Left ventricle myocardium inferior (tissue), 1 donor: ENCODE measurements around the gene NUP210L. TPM values are rescaled to one million over a fixed set of nuclear protein-coding genes. Genes with fewer than 3 reads are reported as not detected.

Source experiments
- DNase-seq: peaks from one replicate; pipeline ENCODE4 v3.0.0-alpha.2; 2020
- H3K27ac ChIP-seq: fragments of 200-600 bp; replicated peaks from 2 replicates; pipeline ENCODE4 v1.8.0; 2021
- H3K27me3 ChIP-seq: fragments of 200-600 bp; 2 replicates; pipeline ENCODE4 v1.8.0; 2021; ENCODE audit warnings: low read depth
- H3K36me3 ChIP-seq: fragments of 200-600 bp; 2 replicates; pipeline ENCODE4 v1.8.0; 2021
- H3K4me1 ChIP-seq: fragments of 200-600 bp; 2 replicates; pipeline ENCODE4 v1.8.0; 2021
- H3K4me3 ChIP-seq: fragments of 200-600 bp; 2 replicates; pipeline ENCODE4 v1.8.0; 2021; ENCODE audit warnings: mild to moderate bottlenecking, moderate library complexity
- H3K9me3 ChIP-seq: fragments of 200-600 bp; replicated peaks from 2 replicates; pipeline ENCODE4 v1.8.0; 2021
- CTCF ChIP-seq: fragments of 200-600 bp; IDR thresholded peaks from 2 replicates; pipeline ENCODE4 v1.8.0; 2021; ENCODE audit warnings: antibody characterized with exemption, mild to moderate bottlenecking, borderline replicate concordance
- intact Hi-C: fragments of 100-400 bp; cut with micrococcal nuclease; formaldehyde crosslinking; loops from one replicate; pipeline ENCODE4 v1.11.0; 2022
- total RNA-seq: library from RNA; stranded (reverse); fragmentation: NEBNext Ultra II Directional; extraction: Animal tissue kit (Norgen Biotek cat#: 25700); gene quantifications from one replicate; pipeline ENCODE4 v1.2.1, GENCODE V29; 2021
- donor health status: DM: no; HTN: yes; CAD: no; lungs with severe emphysema.

The NUP210L gene
- total RNA-seq, 1 donor from 2014 or later, result 0.30 TPM

GRCh38 chr1:154176337-154176736 lies 21.5 kb upstream of the NUP210L start:
- TF ChIP-seq CTCF, result no peak
- Histone ChIP-seq H3K4me1 (peaks cover 62% of the 10 kb centered on the region), H3K27ac (peak overlapping the region; percentile 77), H3K9me3 (no peaks in the 10 kb centered on the region), H3K27me3 (no peaks in the 10 kb centered on the region), H3K4me3 (no peak overlapping the region), H3K36me3 (peaks cover 46% of the 10 kb centered on the region)
- DNase-seq, result no peak
- intact Hi-C loops, result no loop called here

- Histone ChIP-seq H3K4me1 (peaks cover 45% of the 10 kb centered on the region), H3K9me3 (no peaks in the 10 kb centered on the region), H3K36me3 (peaks cover 62% of the 10 kb centered on the region), H3K27me3 (no peaks in the 10 kb centered on the region), H3K4me3 (no peak overlapping the region), H3K27ac (no peak overlapping the region)
- DNase-seq, result no peak
- intact Hi-C loops, result no loop called here
- TF ChIP-seq CTCF, result no peak
These were observed 19.8 kb upstream of the NUP210L start for GRCh38 chr1:154174654-154175053.

- intact Hi-C loops, result no loop called here
These were observed 17.0 kb upstream of the NUP210L start for GRCh38 chr1:154171880-154172279.

GRCh38 chr1:154171223-154171583 lies 16.3 kb upstream of the NUP210L start:
- Histone ChIP-seq H3K36me3 (peaks cover 97% of the 10 kb centered on the region), H3K27me3 (no peaks in the 10 kb centered on the region), H3K4me3 (no peak overlapping the region), H3K9me3 (no peaks in the 10 kb centered on the region), H3K4me1 (peaks cover 10% of the 10 kb centered on the region), H3K27ac (no peak overlapping the region)
- no peak for TF ChIP-seq CTCF
- intact Hi-C loops, result no loop called here
- no peak for DNase-seq

More at GRCh38 chr1:154171880-154172279, 17.0 kb upstream of the NUP210L start:
- H3K4me3 ChIP-seq, result no peak overlapping the region
- no peaks in the 10 kb centered on the region for H3K9me3 ChIP-seq
- no peaks in the 10 kb centered on the region for H3K27me3 ChIP-seq
- H3K4me1 ChIP-seq, result peaks cover 17% of the 10 kb centered on the region
- no peak overlapping the region for H3K27ac ChIP-seq
- peaks cover 90% of the 10 kb centered on the region for H3K36me3 ChIP-seq
- DNase-seq, result no peak
- TF ChIP-seq CTCF, result no peak

- H3K4me3 ChIP-seq, result no peak overlapping the region
- H3K27ac ChIP-seq, result no peak overlapping the region
- intact Hi-C loops, result no loop called here
- no peaks in the 10 kb centered on the region for H3K9me3 ChIP-seq
- H3K4me1 ChIP-seq, result peaks cover 5% of the 10 kb centered on the region
- no peak for DNase-seq
- H3K36me3 ChIP-seq, result peaks cover 98% of the 10 kb centered on the region
- H3K27me3 ChIP-seq, result no peaks in the 10 kb centered on the region
- no peak for TF ChIP-seq CTCF
These were observed 15.8 kb upstream of the NUP210L start for GRCh38 chr1:154170547-154171222.
